ENCODE measurements around the gene KCP.

The KCP gene

GRCh38 chr7:128932862-128933179 is 22.3 kb upstream of the KCP start:
- TF ChIP-seq MAX (IDR thresholded peaks at IDR 0.05) (no peak), FOXM1 (IDR thresholded peaks at IDR 0.05; ENCODE audit: borderline replicate concordance, low read depth) (no peak), USF1 (IDR thresholded peaks at IDR 0.05) (no peak), YY1 (IDR thresholded peaks at IDR 0.05; ENCODE audit: low read depth) (no peak), EP300 (IDR thresholded peaks at IDR 0.05; ENCODE audit: borderline replicate concordance) (no peak), RAD21 (IDR thresholded peaks at IDR 0.05; ENCODE audit: low read depth) (no peak), EGR1 (IDR thresholded peaks at IDR 0.05) (no peak), CEBPB (IDR thresholded peaks at IDR 0.05) (no peak), NFIC (IDR thresholded peaks at IDR 0.05) (no peak), ZBTB7A (IDR thresholded peaks at IDR 0.05; ENCODE audit: low read depth) (no peak), TEAD4 (IDR thresholded peaks at IDR 0.05) (no peak), TAF1 (IDR thresholded peaks at IDR 0.05; ENCODE audit: low read depth) (no peak), REST (IDR thresholded peaks at IDR 0.05; ENCODE audit: low read depth) (no peak), CREB1 (IDR thresholded peaks at IDR 0.05; ENCODE audit: low read depth) (no peak), TCF12 (IDR thresholded peaks at IDR 0.05; ENCODE audit: low read depth) (no peak)

DNA sequence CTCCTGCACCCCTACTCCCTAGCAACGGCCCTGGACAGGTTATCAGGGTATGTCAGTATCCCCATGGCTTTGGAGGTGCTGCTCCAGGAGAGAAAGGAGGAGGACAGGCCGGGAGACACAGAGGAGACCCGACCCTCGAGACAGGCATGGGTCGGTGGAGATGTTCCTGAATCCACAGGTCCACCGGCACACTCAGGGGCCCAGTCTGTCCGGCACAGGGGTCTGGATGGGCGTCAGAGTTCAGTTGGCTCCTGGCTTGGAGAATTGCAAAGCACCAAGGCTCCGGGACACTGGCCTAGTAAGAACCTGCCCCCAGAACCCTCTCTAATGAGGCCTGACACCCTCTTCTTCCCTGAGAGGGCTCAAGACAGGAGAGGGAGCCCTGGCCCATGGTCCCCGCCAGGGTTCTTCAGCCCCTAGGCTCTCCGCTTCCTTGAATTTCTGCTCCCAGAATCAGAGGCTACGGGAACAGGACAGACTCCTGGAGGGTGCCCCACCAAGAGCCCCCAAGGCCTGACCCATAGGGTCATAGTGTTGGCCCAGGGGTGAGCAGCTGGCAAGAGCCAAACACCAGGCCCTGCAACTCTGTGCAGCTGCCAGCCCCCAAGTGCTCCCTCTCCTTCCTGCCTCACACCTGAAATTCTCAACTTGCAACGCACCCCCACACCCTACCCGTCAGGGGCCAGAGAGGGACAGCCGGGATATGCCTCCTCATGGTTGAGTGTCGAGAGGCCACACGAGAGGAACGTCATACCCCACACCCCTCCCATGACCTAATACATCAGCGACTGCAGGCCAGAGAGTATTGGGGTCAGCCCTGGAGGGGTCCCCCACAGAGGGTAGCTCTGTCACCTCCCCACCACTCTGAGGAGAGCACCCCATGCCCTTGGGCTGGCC is 21.7 kb upstream of the KCP start:
- TF ChIP-seq CEBPB (IDR thresholded peaks at IDR 0.05) (no peak), CREB1 (IDR thresholded peaks at IDR 0.05; ENCODE audit: low read depth) (no peak), EP300 (IDR thresholded peaks at IDR 0.05; ENCODE audit: borderline replicate concordance) (no peak), MAX (IDR thresholded peaks at IDR 0.05) (no peak), NFIC (IDR thresholded peaks at IDR 0.05) (no peak), TCF12 (IDR thresholded peaks at IDR 0.05; ENCODE audit: low read depth) (no peak), REST (IDR thresholded peaks at IDR 0.05; ENCODE audit: low read depth) (no peak), TAF1 (IDR thresholded peaks at IDR 0.05; ENCODE audit: low read depth) (no peak), FOXM1 (IDR thresholded peaks at IDR 0.05; ENCODE audit: borderline replicate concordance, low read depth) (no peak), USF1 (IDR thresholded peaks at IDR 0.05) (no peak), RAD21 (IDR thresholded peaks at IDR 0.05; ENCODE audit: low read depth) (no peak), TEAD4 (IDR thresholded peaks at IDR 0.05) (no peak), YY1 (IDR thresholded peaks at IDR 0.05; ENCODE audit: low read depth) (no peak), EGR1 (IDR thresholded peaks at IDR 0.05) (no peak), ZBTB7A (IDR thresholded peaks at IDR 0.05; ENCODE audit: low read depth) (no peak)

GRCh38 chr7:128931190-128931798 is 20.8 kb upstream of the KCP start:
- TF ChIP-seq EP300 (IDR thresholded peaks at IDR 0.05; ENCODE audit: borderline replicate concordance) (no peak), MAX (IDR thresholded peaks at IDR 0.05) (no peak), TAF1 (IDR thresholded peaks at IDR 0.05; ENCODE audit: low read depth) (no peak), TEAD4 (IDR thresholded peaks at IDR 0.05) (no peak), CREB1 (IDR thresholded peaks at IDR 0.05; ENCODE audit: low read depth) (no peak), TCF12 (IDR thresholded peaks at IDR 0.05; ENCODE audit: low read depth) (no peak), EGR1 (IDR thresholded peaks at IDR 0.05) (no peak), ZBTB7A (IDR thresholded peaks at IDR 0.05; ENCODE audit: low read depth) (no peak), NFIC (IDR thresholded peaks at IDR 0.05) (no peak), YY1 (IDR thresholded peaks at IDR 0.05; ENCODE audit: low read depth) (no peak), FOXM1 (IDR thresholded peaks at IDR 0.05; ENCODE audit: borderline replicate concordance, low read depth) (no peak), REST (IDR thresholded peaks at IDR 0.05; ENCODE audit: low read depth) (no peak)
